ENCODE measurements around the gene MAGT1.
"Not testable (repeated sequence)": the region's sequence is repeated elsewhere in the genome, so short reads cannot be mapped to it uniquely, and the experiment has no call there.

Gene MAGT1

DNA sequence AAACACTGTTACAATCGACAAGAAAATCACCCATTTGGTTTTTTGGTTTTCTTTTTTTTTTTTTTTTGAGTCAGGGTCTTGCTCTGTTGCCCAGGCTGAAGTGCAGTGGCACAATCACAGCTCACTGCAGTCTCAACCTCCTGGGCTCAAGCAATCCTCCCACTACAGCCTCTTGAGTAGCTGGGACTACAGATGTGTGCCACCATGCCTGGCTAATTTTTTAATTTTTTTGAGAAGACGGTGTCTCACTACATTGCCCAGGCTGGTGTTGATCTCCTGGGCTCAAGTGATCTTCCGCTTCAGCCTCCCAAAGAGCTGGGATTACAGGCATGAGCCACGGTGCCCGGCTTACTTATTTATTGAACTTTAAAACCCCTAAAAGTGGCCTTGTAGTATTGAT lies 63.7 kb downstream of the MAGT1 start:
- DNase-seq (ENCODE audit: low read depth in 3 of 3) = not testable (repeated sequence)

DNA sequence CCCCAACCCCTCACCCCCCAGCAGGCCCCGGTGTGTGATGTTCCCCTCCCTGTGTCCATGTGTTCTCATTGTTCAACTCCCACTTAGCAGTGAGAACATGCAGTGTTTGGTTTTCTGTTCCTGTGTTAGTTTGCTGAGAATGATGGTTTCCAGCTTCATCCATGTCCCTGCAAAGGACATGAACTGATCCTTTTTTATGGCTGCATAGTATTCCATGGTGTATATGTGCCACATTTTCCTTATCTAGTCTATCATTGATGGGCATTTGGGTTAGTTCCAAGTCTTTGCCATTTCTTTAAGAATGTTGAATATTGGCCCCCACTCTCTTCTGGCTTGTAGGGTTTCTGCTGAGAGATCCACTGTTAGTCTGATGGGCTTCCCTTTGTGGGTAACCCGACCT lies 73.2 kb downstream of the MAGT1 start:
- not testable (repeated sequence) for DNase-seq (ENCODE audit: low read depth in 3 of 3)

DNA sequence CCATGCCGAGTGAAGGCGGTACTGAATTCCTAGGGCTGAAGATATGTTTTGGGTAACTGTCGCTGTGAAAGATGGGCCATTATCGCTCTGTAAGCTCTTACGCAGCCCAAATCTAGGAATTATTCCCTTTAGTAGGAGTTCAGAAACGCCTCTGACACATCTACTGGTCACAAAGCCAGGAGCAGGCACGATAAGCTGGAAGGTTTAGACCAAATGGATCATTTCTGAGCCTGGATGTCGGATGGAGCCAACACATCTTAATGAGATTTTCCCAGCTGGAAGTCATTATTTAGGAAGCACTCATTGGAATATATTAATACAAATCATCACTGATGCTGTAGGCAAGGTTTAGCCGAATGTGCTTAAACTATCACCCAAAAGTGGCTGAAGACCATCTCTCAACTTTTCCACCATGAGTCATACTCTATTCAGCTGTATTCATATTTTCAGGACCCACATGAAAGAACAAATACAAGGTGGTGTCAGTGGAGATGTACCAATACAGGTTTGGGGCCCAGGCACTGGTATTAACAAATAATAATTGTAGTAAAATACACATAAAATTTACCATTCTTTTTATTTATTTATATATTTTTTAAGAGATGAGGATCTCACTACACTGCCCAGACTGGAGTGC lies 75.0 kb downstream of the MAGT1 start:
- no peak for DNase-seq (ENCODE audit: low read depth in 3 of 3)

DNA sequence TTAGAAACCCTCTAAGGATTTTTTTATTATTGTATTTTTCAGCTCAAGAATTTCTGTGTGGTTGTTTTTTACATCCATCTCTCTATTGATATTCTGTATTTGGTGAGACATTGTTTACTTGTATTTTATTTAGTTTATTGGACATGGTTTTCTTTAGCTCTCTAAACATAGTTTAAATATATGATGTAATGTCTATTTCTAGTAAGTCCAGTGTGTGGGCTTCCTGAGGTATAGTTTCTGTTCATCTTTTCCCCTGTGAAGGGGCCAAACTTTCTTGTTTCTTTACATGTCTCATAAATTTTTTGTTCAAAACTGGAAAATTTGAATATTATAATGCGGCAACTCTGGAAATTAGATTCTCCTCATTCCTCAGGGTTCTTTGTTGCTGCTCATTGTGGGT lies 81.0 kb downstream of the MAGT1 start:
- DNase-seq (ENCODE audit: low read depth in 3 of 3) = no peak

DNA sequence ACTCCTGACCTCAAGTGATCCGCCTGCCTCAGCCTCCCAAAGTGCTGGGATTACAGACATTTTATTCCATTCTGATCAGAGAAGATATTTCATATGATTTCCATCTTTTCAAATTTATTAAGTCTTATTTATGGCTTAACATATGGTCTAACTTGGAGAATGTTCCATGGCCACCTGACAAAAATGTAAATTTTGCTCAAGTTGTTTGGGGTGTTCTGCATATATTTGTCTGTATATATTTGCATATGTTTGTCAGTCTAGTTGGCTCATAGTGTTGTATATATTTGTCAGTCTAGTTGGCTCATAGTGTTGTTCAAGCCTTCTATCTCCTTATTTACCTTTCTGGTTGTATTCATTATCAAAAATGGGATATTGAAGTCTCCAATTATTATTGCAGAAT lies 93.0 kb downstream of the MAGT1 start:
- DNase-seq (ENCODE audit: low read depth in 3 of 3) = no peak

DNA sequence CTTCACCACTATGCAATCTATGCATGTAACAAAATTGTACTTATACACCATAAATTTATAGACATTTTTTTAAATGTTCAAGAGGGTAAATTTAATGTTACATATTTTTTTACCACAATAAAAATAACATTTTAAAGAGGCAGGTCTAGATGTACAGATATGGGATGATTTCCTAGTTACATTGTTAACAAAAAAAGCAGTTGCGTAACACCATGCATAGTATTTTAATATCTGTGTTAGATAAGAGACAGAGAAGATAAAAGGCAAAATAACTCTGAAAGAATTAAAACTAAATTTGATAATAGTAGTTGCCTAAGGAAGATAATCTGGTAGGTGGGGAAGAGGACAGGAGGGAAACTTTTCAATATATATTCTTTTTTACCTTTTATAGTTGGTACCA lies 100.1 kb downstream of the MAGT1 start:
- DNase-seq (ENCODE audit: low read depth in 3 of 3) = no peak

DNA sequence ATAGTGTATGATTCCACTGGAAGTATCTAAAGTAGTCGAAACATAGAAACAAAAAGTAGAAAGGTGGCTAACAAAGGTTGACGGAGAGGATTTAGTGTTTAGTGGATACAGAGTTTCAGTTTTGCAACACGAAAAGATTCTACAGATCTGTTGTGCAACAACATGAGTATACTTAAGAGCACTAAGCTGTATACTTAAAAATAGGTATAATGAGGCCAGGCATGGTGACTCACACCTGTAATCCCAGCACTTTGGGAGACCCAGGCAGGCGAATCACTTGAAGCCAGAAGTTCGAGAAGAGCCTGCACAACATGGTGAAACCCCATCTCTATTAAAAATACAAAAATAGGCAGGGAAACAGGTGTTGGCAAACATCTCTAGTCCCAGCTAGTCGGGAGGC lies 101.3 kb downstream of the MAGT1 start:
- no peak for DNase-seq (ENCODE audit: low read depth in 3 of 3)

DNA sequence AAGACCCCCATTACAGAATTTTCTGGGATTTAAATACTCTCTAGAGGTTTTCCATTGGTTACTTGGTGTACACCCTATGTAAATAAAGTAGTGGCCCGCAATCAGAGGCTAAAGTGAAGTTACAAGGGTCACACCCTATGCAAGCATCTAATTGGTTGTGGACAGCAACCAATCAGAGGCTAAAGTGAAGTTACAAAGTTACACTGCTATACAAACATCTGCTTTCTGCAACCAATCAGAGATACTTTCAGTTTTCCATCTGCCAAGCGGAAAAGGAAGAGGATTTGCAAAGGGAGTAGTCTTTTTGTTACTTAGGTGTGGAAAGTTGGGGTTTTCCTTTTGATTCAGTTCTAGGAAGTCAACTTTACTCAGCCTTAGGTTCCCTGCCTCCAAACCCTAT lies 107.2 kb downstream of the MAGT1 start:
- no peak for DNase-seq (ENCODE audit: low read depth in 3 of 3)

DNA sequence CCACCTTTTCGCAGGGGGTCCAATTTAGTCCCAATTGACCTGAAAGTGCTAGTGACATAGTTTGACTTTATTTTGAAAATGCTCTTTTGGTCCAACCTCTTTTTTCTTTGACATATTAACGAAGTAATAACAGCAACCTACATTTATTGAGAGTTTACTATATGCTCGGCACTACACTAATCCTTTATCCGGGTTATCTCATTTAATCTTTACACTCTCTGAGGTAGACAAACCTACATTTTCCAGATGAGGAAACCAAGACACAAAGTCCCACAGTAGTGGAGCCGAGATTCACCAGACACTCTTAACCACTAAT lies 108.9 kb downstream of the MAGT1 start:
- no peak for DNase-seq (ENCODE audit: low read depth in 3 of 3)

DNA sequence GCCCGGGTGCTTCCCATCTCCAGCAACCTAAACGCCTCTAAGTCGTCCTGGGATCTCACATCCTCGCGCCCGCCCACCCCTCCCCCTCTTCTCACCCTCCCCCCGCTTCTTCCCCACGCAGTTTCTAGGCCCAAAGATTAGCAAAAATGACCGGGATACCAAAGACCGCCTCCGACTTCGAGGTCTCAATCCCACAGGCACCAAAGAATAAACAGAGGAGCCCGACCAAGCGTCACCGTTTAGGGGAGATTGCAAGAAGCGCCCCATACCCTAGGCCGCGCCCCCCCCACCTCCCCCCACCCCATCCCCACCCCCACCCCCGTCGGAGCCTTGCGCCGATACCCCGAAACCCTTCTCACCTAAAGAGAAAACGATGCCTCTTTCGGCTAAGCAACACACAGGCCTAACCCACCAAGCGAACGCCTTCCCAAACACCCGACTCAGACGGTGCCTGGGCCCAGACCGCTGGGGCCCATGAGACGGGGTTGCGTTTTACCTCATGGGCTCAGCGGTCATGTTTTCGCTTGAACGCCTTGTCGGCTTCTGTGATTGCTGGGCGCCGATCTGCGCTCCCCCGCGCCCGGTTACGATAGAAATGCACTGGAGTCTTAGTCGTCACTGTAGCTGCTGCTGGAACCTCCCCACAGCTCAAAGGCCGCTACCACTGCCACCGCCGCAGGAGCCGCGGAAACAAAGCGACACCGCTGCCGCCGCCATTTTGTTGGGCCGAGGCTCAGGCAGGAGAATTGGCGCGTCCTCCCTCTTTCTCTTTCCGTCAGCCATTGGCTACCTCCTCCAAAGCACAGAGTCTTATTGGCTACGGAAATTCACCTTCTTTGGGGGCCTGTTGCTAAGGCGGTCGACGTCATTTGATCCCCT lies 109.5 kb downstream of the MAGT1 start, which contains the start of gene ATRX:
Gene ATRX, minus strand, starts transcription at position 731 of the 879 bp plus-strand sequence. Its CDS starts 215 bp downstream, at position 516.
- DNase-seq (ENCODE audit: low read depth in 3 of 3) = peak; percentile 41 to 64 (median 44)

DNA sequence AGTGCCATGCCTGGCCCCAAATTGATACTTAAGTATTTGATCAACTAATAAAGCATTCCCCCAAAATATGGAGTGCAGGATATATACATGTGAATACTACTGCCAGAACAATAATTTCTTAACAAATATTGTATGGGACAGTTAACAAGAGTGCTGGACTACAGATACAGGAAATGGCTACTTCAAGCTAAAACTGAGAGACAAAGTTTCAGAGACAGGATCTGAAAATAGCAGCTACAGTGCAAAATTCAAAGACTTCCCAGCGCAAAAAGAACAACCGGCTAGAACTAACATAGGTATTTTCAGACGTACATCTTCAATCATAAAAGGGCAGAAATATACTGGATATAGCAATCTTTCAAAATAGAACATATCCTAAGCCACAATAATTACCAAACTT lies 115.5 kb downstream of the MAGT1 start:
- DNase-seq (ENCODE audit: low read depth in 3 of 3) = no peak

DNA sequence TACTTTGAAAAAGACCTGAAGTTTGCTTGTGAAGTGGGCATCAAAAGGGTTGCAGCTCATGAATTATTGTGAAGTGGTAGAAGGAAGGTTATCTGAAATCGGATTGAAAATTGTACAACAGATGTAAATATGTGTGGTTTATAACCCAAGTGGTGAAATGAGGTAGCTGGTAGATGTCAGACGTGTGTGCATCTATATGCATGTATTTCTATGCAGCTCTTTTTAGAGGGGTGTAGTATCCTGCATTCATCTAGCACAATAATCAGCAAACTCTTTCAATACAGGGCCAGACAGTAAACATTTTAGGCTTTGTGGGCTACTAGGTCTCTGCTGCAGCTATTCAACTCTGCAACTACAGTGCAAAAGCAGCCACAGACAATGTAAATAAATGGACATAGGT lies 118.6 kb downstream of the MAGT1 start:
- DNase-seq (ENCODE audit: low read depth in 3 of 3) = no peak
